HCT116 (cell line): ENCODE data around the gene GPM6B. TPM values are rescaled to one million over a fixed set of nuclear protein-coding genes. Genes with fewer than 3 reads are reported as not detected.

ENCODE experiments used
- ATAC-seq: fragments of 200-7000 bp; cut with Tn5 transposase; 2 replicates; pipeline ENCODE4 v1.9.1; 2020; ENCODE audit warnings: mild to moderate bottlenecking, moderate library complexity
- BruUV-seq: library from RNA; stranded (reverse); fragments of 400-500 nt; replicated peaks from 2 replicates; lab custom pipeline; 2021; lab: Mats Ljungman, UMichigan
- CTCF ChIA-PET: fragments of 300-600 bp; sonication (Branson Sonifier 250); formaldehyde crosslinking; loops from one replicate; lab custom pipeline; 2021; ENCODE audit warnings: antibody characterized with exemption; lab: Charles Lee
- POLR2A ChIA-PET: fragments of 300-600, 350-600 bp; sonication (Branson Sonifier 250); formaldehyde crosslinking; loops from one replicate; lab custom pipeline; 2021; ENCODE audit warnings: antibody characterized with exemption; lab: Charles Lee
- RAD21 ChIA-PET, 2 experiments: fragments of 300-600 bp; sonication (Branson Sonifier 250); formaldehyde crosslinking; loops; one replicate each; lab custom pipeline; 2023; ENCODE audit warnings: low total read pairs in 2 of 2; ENCODE audit not compliant: uncharacterized antibody in 2 of 2, unreplicated experiment in 2 of 2, low non-redundant PET in 1 of 2; lab: Charles Lee
- DNase-seq: peaks from one replicate; pipeline ENCODE4 v3.0.0-alpha.2; 2010; ENCODE audit warnings: low read depth, low spot score
- H2AFZ ChIP-seq: fragments of 200-600 bp; shearing (Covaris generic), sonication (generic); 2 replicates; pipeline ENCODE4 v1.6.1; 2017; ENCODE audit warnings: low read depth, mixed run types, mixed read lengths, antibody characterized with exemption, low read length; ENCODE audit not compliant: poor library complexity, severe bottlenecking
- H3K27ac ChIP-seq: 2 replicates; pipeline ENCODE4 v1.5.1; 2012; ENCODE audit warnings: low read depth, low read length
- H3K27me3 ChIP-seq: fragments of 200-600 bp; sonication (generic); 2 replicates; pipeline ENCODE4 v1.6.1; 2016; ENCODE audit warnings: mixed run types, low read length, mixed read lengths; ENCODE audit not compliant: insufficient read depth
- H3K36me3 ChIP-seq, 2 experiments: fragments of 200-500 bp in 1 of 2; fragments of 200-600 bp in 1 of 2; sonication (Bioruptor generic) in 1 of 2; sonication (generic) in 1 of 2; 2 replicates each; pipeline versions ENCODE4 v1.5.1 to v1.6.1; 2014 to 2016; ENCODE audit warnings: low read length in 2 of 2, inconsistent platforms in 1 of 2, mixed read lengths in 1 of 2, mixed run types in 1 of 2; ENCODE audit not compliant: insufficient read depth in 2 of 2, control insufficient read depth in 1 of 2
- H3K4me1 ChIP-seq, 2 experiments: fragments of 200-600 bp in 1 of 2; sonication (generic) in 1 of 2; 2 replicates each; pipeline versions ENCODE4 v1.5.1 to v1.6.1; 2012 to 2017; ENCODE audit warnings: low read length in 2 of 2, inconsistent platforms in 1 of 2, mild to moderate bottlenecking in 1 of 2, mixed read lengths in 1 of 2, mixed run types in 1 of 2, moderate library complexity in 1 of 2; ENCODE audit not compliant: insufficient read depth in 2 of 2, control insufficient read depth in 1 of 2
- H3K4me2 ChIP-seq: fragments of 200-600 bp; sonication (generic); 2 replicates; pipeline ENCODE4 v1.6.1; 2017; ENCODE audit warnings: mixed run types, low read length, mixed read lengths
- H3K4me3 ChIP-seq, 2 experiments: fragments of 200-600 bp in 1 of 2; sonication (generic) in 1 of 2; replicated peaks in 1 of 2; 2 replicates each; pipeline ENCODE4 v1.5.1; 2011 to 2016; ENCODE audit warnings: low read length in 2 of 2, control low read depth in 1 of 2, low read depth in 1 of 2, mild to moderate bottlenecking in 1 of 2, mixed read lengths in 1 of 2, mixed run types in 1 of 2
- H3K79me2 ChIP-seq: fragments of 200-600 bp; sonication (generic); 2 replicates; pipeline ENCODE4 v1.6.1; 2017; ENCODE audit warnings: mild to moderate bottlenecking, mixed run types, low read length, moderate library complexity, mixed read lengths; ENCODE audit not compliant: insufficient read depth
- H3K9ac ChIP-seq: fragments of 200-600 bp; sonication (generic); 2 replicates; pipeline ENCODE4 v1.6.1; 2016; ENCODE audit warnings: low read length, mixed read lengths
- H3K9me2 ChIP-seq: fragments of 200-600 bp; sonication (generic), shearing (Covaris generic); 2 replicates; pipeline ENCODE4 v1.6.1; 2017; ENCODE audit warnings: mixed run types, mild to moderate bottlenecking, moderate library complexity; ENCODE audit not compliant: insufficient read depth
- H3K9me3 ChIP-seq, 2 experiments: fragments of 200-500 bp in 1 of 2; fragments of 200-600 bp in 1 of 2; sonication (Bioruptor generic) in 1 of 2; sonication (generic) in 1 of 2; 2 replicates each; pipeline ENCODE4 v1.6.1; 2014 to 2017; ENCODE audit warnings: low read length in 2 of 2, mixed read lengths in 2 of 2, inconsistent platforms in 1 of 2, low read depth in 1 of 2, mild to moderate bottlenecking in 1 of 2, mixed run types in 1 of 2, moderate library complexity in 1 of 2; ENCODE audit not compliant: control insufficient read depth in 1 of 2, insufficient read depth in 1 of 2
- H4K20me1 ChIP-seq: fragments of 200-600 bp; sonication (generic), shearing (Covaris generic); 2 replicates; pipeline ENCODE4 v1.6.1; 2017; ENCODE audit warnings: mixed run types, mild to moderate bottlenecking, moderate library complexity; ENCODE audit not compliant: insufficient read depth
- CEBPB ChIP-seq: IDR thresholded peaks from 2 replicates; pipeline ENCODE4 v1.6.1; 2012; ENCODE audit warnings: low read depth
- EGR1 ChIP-seq: IDR thresholded peaks from 2 replicates; pipeline ENCODE4 v1.6.1; 2012; ENCODE audit warnings: low read depth
- ELF1 ChIP-seq: IDR thresholded peaks from 2 replicates; pipeline ENCODE4 v1.6.1; 2012; ENCODE audit warnings: low read depth, borderline replicate concordance
- EZH2 ChIP-seq: fragments of 200-600 bp; sonication (generic); IDR thresholded peaks from 2 replicates; pipeline ENCODE4 v1.6.1; 2017; ENCODE audit warnings: antibody characterized with exemption, mixed run types
- FOSL1 ChIP-seq: IDR thresholded peaks from 2 replicates; pipeline ENCODE4 v1.6.1; 2012; ENCODE audit warnings: low read depth
- YY1 ChIP-seq: IDR thresholded peaks from 2 replicates; pipeline ENCODE4 v1.6.1; 2011; ENCODE audit warnings: low read length, low read depth, moderate library complexity, mild to moderate bottlenecking; ENCODE audit not compliant: insufficient replicate concordance; ENCODE audit errors: extremely low read depth
- ZBTB33 ChIP-seq: IDR thresholded peaks from 2 replicates; pipeline ENCODE4 v1.6.1; 2011; ENCODE audit warnings: mild to moderate bottlenecking, low read length, moderate library complexity; ENCODE audit not compliant: insufficient replicate concordance; ENCODE audit errors: extremely low read depth
- intact Hi-C: fragments of 100-400 bp; cut with micrococcal nuclease; formaldehyde crosslinking; loops from 2 replicates; pipeline ENCODE4 v1.10.0; 2022
- total RNA-seq: library from RNA; stranded (reverse); gene quantifications from one replicate; pipeline ENCODE4 v1.2.1, GENCODE V29; 2021; ENCODE audit not compliant: unreplicated experiment
- TF ChIP-seq, protein P1 (sequence below): IDR thresholded peaks from 2 replicates; pipeline ENCODE4 v1.6.1; 2012
- TF ChIP-seq, protein P2 (sequence below), 3 experiments: fragments of 200-600 bp in 1 of 3; sonication (generic) in 1 of 3; IDR thresholded peaks in 2 of 3; conservative IDR thresholded peaks in 1 of 3; 2 replicates each; pipeline ENCODE4 v1.5.1; 2012 to 2017; ENCODE audit warnings: low read depth in 2 of 3, low read length in 2 of 3, antibody characterized with exemption in 1 of 3, borderline replicate concordance in 1 of 3, control low read depth in 1 of 3, mild to moderate bottlenecking in 1 of 3, mixed read lengths in 1 of 3, mixed run types in 1 of 3, moderate library complexity in 1 of 3; ENCODE audit not compliant: insufficient read depth in 1 of 3

GPM6B gene
- total RNA-seq, 1 experiment from 2014 or later = 0.07 TPM

DNA sequence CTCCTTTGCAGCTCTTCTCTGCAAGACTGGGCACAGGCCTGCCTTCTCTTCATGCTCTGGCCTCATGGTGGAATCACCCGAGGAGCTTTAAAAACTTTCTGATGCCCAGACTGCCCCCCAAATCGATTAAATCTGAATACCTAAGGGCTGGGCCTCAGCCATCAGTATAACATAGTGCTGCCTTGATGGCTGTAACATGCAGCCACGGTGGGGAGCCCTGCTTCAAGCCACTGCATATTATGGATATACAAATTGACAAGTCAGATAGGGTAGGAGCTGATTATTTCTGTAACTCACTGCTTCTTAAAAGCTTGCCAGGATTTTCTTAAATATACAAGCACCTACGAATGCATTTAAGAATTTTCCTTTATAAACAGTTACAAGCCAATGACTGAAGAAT, 40.5 kb downstream of the GPM6B start:
- H3K9ac ChIP-seq = no peak overlapping the region
- no TSS peak for BruUV-seq
- H3K27ac ChIP-seq = no peak overlapping the region
- no peak overlapping the region for H2AFZ ChIP-seq
- ATAC-seq (no peak), DNase-seq (no peak)
- H3K36me3 ChIP-seq = no peaks in the 10 kb centered on the region; a peak in 2 of 4 replicates
- no peaks in the 10 kb centered on the region for H3K9me2 ChIP-seq
- intact Hi-C loops = no loop called here
- H4K20me1 ChIP-seq = no peaks in the 10 kb centered on the region
- H3K4me1 ChIP-seq = no peaks in the 10 kb centered on the region
- H3K9me3 ChIP-seq = no peaks in the 10 kb centered on the region
- POLR2A ChIA-PET = no interaction called here
- H3K4me2 ChIP-seq = no peak overlapping the region
- no peak for TF ChIP-seq ZBTB33
- TF ChIP-seq EZH2 = no peak
- TF ChIP-seq CEBPB = no peak
- TF ChIP-seq ELF1 = no peak
- TF ChIP-seq, protein P1, sequence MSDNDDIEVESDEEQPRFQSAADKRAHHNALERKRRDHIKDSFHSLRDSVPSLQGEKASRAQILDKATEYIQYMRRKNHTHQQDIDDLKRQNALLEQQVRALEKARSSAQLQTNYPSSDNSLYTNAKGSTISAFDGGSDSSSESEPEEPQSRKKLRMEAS = no peak
- TF ChIP-seq, protein P2, sequence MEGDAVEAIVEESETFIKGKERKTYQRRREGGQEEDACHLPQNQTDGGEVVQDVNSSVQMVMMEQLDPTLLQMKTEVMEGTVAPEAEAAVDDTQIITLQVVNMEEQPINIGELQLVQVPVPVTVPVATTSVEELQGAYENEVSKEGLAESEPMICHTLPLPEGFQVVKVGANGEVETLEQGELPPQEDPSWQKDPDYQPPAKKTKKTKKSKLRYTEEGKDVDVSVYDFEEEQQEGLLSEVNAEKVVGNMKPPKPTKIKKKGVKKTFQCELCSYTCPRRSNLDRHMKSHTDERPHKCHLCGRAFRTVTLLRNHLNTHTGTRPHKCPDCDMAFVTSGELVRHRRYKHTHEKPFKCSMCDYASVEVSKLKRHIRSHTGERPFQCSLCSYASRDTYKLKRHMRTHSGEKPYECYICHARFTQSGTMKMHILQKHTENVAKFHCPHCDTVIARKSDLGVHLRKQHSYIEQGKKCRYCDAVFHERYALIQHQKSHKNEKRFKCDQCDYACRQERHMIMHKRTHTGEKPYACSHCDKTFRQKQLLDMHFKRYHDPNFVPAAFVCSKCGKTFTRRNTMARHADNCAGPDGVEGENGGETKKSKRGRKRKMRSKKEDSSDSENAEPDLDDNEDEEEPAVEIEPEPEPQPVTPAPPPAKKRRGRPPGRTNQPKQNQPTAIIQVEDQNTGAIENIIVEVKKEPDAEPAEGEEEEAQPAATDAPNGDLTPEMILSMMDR (IDR thresholded peaks at IDR 0.05 in 2 of 3, conservative IDR thresholded peaks at IDR 0.05 in 1 of 3; ENCODE audit: borderline replicate concordance in 1 of 3, insufficient read depth in 1 of 3, low read depth in 2 of 3, low read length in 2 of 3) = no peak
- no peak for TF ChIP-seq FOSL1
- no peak for TF ChIP-seq YY1
- TF ChIP-seq EGR1 = no peak
- H3K79me2 ChIP-seq = no peaks in the 10 kb centered on the region
- RAD21 ChIA-PET = no interaction called here
- no peak overlapping the region for H3K4me3 ChIP-seq
- no peaks in the 10 kb centered on the region for H3K27me3 ChIP-seq
- CTCF ChIA-PET = no interaction called here
